ENCODE results near the gene AMIGO3.

GRCh38 chr3:49717211-49717958 lies 2.1 kb downstream of the AMIGO3 start:
- no peak for TF ChIP-seq CTCF (conservative IDR thresholded peaks at IDR 0.05; ENCODE audit: low read depth in 2 of 2)
- TF ChIP-seq EZH2 (IDR thresholded peaks at IDR 0.05; ENCODE audit: low read depth, unreplicated experiment), result no peak
- no peak for TF ChIP-seq REST (IDR thresholded peaks at IDR 0.05; ENCODE audit: unreplicated experiment)
- TF ChIP-seq CREB1 (CRISPR knock-in tag; IDR thresholded peaks at IDR 0.05; ENCODE audit: low read depth), result no peak
- no peak for TF ChIP-seq POLR2AphosphoS5 (IDR thresholded peaks at IDR 0.05; ENCODE audit: low read depth)
- TF ChIP-seq JUNB (IDR thresholded peaks at IDR 0.05; ENCODE audit: unreplicated experiment), result no peak
- TF ChIP-seq EZH2phosphoT487 (IDR thresholded peaks at IDR 0.05; ENCODE audit: unreplicated experiment), result no peak
- no peak for TF ChIP-seq NANOG (IDR thresholded peaks at IDR 0.05; ENCODE audit: borderline replicate concordance)
- no peak for TF ChIP-seq ZNF462 (CRISPR knock-in tag; IDR thresholded peaks at IDR 0.05)
- TF ChIP-seq STAT1 (IDR thresholded peaks at IDR 0.05; ENCODE audit: unreplicated experiment), result no peak
- no peak for TF ChIP-seq ETS1 (IDR thresholded peaks at IDR 0.05)
- no peak for TF ChIP-seq ZNF114 (CRISPR knock-in tag; IDR thresholded peaks at IDR 0.05)
